Measurements from ENCODE around the gene DLGAP1.

The DLGAP1 gene

DNA sequence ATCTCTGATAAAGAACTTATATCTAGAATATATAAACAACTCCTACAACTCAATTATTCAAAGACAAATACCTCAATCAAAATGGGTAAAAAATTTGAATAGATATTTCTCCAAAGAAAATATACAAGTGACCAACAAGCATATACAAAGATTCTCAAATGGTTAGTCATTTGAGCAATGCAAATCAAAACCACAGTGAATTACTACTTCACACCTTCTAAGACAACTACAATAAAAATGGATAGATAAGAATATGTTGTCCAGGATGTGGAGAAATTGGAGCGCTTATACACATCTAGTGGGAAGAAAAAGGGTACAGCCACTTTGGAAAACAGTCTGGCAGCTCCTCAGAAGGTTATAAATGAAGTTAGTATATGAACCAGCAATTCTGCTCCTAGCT lies 672.2 kb downstream of the DLGAP1 start:
- DNase-seq (ENCODE audit: low spot score) = no peak
- in situ Hi-C loops (cut with MboI; ENCODE audit: low sequenced_read_pairs, unreplicated experiment) = loop anchor here (25.0 kb wide), 1 partner anchor 204 kb away; no protein-coding TSS in a partner anchor
- TF ChIP-seq, protein P1, sequence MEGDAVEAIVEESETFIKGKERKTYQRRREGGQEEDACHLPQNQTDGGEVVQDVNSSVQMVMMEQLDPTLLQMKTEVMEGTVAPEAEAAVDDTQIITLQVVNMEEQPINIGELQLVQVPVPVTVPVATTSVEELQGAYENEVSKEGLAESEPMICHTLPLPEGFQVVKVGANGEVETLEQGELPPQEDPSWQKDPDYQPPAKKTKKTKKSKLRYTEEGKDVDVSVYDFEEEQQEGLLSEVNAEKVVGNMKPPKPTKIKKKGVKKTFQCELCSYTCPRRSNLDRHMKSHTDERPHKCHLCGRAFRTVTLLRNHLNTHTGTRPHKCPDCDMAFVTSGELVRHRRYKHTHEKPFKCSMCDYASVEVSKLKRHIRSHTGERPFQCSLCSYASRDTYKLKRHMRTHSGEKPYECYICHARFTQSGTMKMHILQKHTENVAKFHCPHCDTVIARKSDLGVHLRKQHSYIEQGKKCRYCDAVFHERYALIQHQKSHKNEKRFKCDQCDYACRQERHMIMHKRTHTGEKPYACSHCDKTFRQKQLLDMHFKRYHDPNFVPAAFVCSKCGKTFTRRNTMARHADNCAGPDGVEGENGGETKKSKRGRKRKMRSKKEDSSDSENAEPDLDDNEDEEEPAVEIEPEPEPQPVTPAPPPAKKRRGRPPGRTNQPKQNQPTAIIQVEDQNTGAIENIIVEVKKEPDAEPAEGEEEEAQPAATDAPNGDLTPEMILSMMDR (IDR thresholded peaks at IDR 0.05; ENCODE audit: borderline replicate concordance, control extremely low read depth, extremely low read depth, insufficient read depth, missing control alignments) = no peak

DNA sequence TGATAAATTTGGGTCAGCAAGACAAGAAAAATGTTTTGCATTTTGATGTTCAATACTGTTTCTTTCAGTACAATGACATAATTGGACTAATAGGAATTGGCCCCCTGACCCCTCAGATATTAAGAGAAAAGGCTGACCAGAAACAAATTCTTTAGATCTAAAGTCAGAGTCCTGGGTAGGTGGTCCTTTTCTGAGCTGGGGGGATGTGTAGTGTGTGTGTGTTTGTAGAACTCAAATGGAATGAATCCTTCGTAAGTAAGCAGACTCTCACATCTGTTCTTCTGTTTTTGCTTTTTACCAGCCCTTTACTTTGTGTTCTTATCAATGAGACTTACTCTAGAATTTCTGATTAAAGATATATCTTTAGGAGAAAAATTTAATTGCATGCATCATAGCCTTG lies 677.4 kb downstream of the DLGAP1 start:
- in situ Hi-C loops (cut with MboI; ENCODE audit: low sequenced_read_pairs, unreplicated experiment) = loop anchor here (25.0 kb wide), 1 partner anchor 210 kb away; no protein-coding TSS in a partner anchor
- TF ChIP-seq, protein P1 (IDR thresholded peaks at IDR 0.05; ENCODE audit: borderline replicate concordance, control extremely low read depth, extremely low read depth, insufficient read depth, missing control alignments) = no peak
- no peak for DNase-seq (ENCODE audit: low spot score)

DNA sequence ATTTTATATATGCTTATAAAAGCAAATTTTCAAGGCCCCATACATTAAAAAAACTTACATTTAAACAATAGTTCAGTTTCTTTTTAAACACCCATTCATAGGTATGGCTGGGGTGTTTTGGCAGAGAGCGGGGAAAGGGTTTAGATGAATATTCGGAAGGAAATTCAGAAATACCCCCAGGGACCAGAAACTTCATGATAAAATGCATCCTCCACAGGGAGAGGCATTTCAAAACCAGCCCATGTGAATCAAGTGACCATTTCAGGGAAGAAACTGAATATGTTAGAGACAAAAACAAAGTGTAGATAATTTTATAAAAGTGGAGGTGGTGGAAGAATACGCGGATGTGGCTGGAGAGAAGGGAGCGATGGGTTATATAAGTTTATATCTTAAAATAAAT lies 678.0 kb downstream of the DLGAP1 start:
- no peak for DNase-seq (ENCODE audit: low spot score)
- in situ Hi-C loops (cut with MboI; ENCODE audit: low sequenced_read_pairs, unreplicated experiment) = loop anchor here (25.0 kb wide), 1 partner anchor 210 kb away; no protein-coding TSS in a partner anchor
- TF ChIP-seq, protein P1 (IDR thresholded peaks at IDR 0.05; ENCODE audit: borderline replicate concordance, control extremely low read depth, extremely low read depth, insufficient read depth, missing control alignments) = no peak

DNA sequence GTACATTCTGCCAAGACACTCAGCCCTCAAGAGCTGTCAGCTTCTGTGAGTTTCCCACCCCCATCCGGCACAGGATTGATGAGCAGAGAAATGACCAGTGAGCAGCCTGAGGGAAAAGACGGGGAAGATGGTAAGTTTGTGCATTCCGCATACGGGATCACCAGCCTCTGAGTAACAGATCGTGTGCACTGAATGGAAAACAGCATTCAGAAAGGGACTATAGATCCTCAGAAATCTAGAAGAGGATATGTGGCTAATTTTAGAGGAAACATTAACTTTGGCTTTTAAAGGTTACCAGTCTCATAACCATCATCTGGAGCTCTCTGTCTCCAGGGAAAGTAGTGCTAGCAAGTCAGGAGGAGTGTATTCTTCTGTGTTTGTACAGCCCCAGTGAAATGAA lies 679.1 kb downstream of the DLGAP1 start:
- TF ChIP-seq, protein P1 (IDR thresholded peaks at IDR 0.05; ENCODE audit: borderline replicate concordance, control extremely low read depth, extremely low read depth, insufficient read depth, missing control alignments) = no peak
- DNase-seq (ENCODE audit: low spot score) = no peak
- in situ Hi-C loops (cut with MboI; ENCODE audit: low sequenced_read_pairs, unreplicated experiment) = loop anchor here (25.0 kb wide), 1 partner anchor 211 kb away; no protein-coding TSS in a partner anchor

DNA sequence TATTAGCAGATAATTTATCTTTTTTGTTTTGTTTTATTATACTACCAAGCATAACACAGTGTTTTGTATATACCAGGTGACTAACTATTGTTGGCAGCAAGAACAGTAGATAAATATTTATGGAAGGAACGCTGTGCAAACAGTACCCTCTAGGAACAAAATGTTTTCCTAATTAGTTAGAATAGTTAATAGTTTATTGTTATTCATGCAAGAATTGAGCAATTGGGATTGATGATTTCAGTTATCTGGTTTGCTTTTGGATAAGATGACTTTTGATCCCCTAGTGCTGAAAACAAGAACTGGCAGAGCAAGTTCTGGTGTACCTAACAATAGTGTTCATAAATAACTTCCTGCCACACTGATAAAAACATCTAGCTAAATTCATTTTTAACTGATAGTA lies 681.8 kb downstream of the DLGAP1 start:
- in situ Hi-C loops (cut with MboI; ENCODE audit: low sequenced_read_pairs, unreplicated experiment) = no loop called here
- no peak for DNase-seq (ENCODE audit: low spot score)
- TF ChIP-seq, protein P1 (IDR thresholded peaks at IDR 0.05; ENCODE audit: borderline replicate concordance, control extremely low read depth, extremely low read depth, insufficient read depth, missing control alignments) = no peak

DNA sequence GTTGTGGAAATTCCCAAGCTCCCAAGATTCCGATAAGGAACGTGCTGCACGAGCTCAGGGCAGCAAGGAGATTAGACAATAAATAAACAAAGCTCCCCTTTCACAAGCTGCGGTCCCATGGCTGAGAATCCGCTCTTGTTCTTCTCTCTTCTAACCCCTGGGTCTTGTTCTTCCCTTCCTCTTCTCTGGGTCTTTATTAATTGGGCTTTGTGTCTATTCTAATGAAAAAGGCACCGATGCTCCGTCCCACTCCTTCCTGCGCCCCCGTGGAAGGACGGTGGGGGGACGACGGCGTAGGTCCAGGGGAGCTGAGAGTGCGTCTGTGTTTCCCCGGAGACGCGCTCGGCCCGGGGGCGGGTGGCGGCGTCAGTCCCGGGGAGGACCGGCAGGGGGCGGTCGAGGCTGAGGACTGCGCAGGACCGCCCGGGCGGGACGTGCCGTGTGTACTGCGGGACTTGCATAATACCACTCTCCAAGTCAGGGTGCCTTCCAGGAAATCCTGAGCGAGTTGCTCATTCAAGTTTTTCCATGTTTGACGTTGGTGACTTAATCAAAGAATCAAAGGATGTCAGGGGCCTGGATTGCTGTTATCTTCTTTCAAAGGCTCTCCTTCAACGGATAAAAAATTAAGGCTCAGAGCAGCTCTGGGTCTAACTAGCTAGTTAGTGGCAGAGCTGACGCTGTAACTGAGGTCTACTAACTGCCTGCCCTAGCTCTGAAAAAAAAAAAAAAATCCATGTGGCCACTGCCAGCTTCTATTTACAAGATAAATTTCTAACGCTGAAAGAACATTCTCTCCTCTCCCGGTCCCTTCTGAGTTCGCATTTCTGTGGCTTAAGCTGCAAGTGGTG lies 683.8 kb downstream of the DLGAP1 start:
- DNase-seq (ENCODE audit: low spot score) = peak; percentile 87
- in situ Hi-C loops (cut with MboI; ENCODE audit: low sequenced_read_pairs, unreplicated experiment) = no loop called here
- TF ChIP-seq, protein P1 (IDR thresholded peaks at IDR 0.05; ENCODE audit: borderline replicate concordance, control extremely low read depth, extremely low read depth, insufficient read depth, missing control alignments) = peak; percentile 95
